Upper lobe of left lung (tissue), 4 donors: ENCODE results near the gene ANKFN1.

Experiments used
- EP300 ChIP-seq, 4 donors: sonication (generic); formaldehyde crosslinking; IDR thresholded peaks; one replicate each; pipeline ENCODE4 v1.5.1; 2017; ENCODE audit warnings: antibody characterized with exemption in 4 of 4, control low read depth in 2 of 4
- POLR2A ChIP-seq, 4 donors: fragments of 450-650 bp; IDR thresholded peaks; one replicate each; pipeline ENCODE4 v1.5.1; 2016 to 2017; ENCODE audit warnings: antibody characterized with exemption in 4 of 4, mild to moderate bottlenecking in 2 of 4
- TF ChIP-seq, protein P1 (sequence below), 6 experiments: fragments of 450-650 bp in 4 of 6; fragments of 200-600 bp in 2 of 6; sonication (generic) in 2 of 6; IDR thresholded peaks; one replicate each; pipeline ENCODE4 v1.5.1; 2016 to 2019; ENCODE audit warnings: antibody characterized with exemption in 6 of 6

DNA sequence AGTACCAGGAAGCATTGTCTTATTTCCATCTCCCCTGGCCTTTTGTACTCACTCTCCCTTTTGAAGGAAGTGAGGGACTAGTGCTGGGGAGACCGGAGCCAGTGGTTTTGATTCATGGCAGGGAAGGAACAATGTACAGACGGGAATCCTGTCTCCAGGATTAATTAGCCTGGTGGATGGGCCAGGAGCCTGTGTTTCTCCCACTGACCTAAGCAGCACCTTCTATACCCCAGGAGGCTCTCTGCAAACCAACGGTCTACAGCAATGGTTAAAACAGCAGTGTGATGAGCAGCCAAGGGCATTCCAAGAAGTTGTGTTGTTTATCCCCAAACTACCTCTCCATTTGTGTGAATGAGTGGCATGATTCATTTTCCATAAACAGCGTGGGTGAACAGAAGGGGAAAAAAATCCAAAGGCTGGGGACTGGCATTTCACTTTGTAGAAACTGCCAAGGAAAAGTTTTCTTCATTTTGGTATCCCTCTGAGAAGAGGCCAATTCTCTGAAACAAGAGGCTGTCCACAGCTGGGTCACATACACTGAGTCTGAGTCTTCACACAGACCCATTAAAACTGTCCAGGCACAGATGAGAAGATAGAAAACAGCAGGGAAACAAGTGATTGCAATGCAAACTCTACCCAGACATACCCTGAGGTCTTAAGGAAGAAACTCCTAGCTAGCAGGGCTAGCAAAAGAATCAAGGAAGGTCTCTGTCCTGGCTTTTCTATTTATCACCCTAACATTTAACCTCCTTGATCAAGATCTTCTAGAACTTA is 18.1 kb downstream of the ANKFN1 start:
- TF ChIP-seq, protein P1, sequence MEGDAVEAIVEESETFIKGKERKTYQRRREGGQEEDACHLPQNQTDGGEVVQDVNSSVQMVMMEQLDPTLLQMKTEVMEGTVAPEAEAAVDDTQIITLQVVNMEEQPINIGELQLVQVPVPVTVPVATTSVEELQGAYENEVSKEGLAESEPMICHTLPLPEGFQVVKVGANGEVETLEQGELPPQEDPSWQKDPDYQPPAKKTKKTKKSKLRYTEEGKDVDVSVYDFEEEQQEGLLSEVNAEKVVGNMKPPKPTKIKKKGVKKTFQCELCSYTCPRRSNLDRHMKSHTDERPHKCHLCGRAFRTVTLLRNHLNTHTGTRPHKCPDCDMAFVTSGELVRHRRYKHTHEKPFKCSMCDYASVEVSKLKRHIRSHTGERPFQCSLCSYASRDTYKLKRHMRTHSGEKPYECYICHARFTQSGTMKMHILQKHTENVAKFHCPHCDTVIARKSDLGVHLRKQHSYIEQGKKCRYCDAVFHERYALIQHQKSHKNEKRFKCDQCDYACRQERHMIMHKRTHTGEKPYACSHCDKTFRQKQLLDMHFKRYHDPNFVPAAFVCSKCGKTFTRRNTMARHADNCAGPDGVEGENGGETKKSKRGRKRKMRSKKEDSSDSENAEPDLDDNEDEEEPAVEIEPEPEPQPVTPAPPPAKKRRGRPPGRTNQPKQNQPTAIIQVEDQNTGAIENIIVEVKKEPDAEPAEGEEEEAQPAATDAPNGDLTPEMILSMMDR (IDR thresholded peaks at IDR 0.05): no peak
- no peak for TF ChIP-seq POLR2A (IDR thresholded peaks at IDR 0.05)
- TF ChIP-seq EP300 (IDR thresholded peaks at IDR 0.05): no peak
